ENCODE results near the gene CDC34.

Gene CDC34

GRCh38 chr19:585551-586110 lies 54.1 kb downstream of the CDC34 start:
- DNase-seq (ENCODE audit: low read depth in 2 of 2, low spot score in 1 of 2) = no peak

DNA sequence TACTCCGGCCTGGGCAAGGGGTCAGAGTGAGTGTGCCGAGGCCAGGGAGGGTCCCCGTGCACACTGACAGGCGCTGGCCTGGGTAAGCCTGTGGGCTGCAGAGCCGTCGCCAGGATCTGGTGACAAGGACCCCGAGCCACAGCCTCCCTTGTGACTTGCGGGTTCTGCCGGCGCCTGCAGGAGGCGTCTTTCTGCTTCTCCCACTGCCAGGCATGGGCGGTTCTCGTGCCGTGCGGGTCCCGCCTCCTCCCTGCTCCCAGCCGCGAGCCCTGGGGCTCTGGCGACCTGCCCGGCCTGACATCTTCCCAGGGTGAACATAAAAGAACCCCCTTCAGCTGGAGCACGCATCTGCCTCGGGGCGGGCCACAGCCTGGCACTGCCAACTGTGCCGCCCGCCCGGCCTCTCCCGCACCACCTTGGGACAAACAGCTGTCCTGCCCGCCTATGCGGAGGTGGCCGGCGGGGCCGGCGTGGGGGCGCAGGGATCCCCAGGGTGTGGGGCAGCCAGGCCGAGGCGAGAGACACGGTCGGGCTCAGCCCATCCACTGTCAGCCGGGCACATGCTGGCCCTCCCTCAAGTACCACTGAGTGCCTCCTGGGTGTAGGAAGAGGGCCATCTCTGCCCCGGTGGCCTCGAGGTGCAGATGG lies 56.7 kb downstream of the CDC34 start:
- no peak for DNase-seq (ENCODE audit: low read depth in 2 of 2, low spot score in 1 of 2)

- no peak for DNase-seq (ENCODE audit: low read depth in 2 of 2, low spot score in 1 of 2)
Observed at GRCh38 chr19:588741-589692, 57.5 kb downstream of the CDC34 start.

GRCh38 chr19:589693-590395 lies 58.3 kb downstream of the CDC34 start, which contains the start of gene HCN2:
Gene HCN2 (plus strand): TSS chr19:589881. CDS start chr19:589946, 65 bp downstream.
- DNase-seq (ENCODE audit: low read depth in 2 of 2, low spot score in 1 of 2) = no peak

DNA sequence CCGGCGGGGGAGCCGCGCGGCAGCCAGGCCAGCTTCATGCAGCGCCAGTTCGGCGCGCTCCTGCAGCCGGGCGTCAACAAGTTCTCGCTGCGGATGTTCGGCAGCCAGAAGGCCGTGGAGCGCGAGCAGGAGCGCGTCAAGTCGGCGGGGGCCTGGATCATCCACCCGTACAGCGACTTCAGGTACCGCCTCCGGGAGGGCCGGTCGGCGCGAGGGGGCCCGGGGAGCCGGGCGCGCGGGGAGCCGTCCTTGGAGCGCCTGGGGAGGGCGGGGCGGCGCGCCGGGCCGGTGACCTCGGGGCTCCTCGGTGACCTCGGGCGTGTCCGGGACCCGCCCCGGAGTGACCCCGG lies 58.8 kb downstream of the CDC34 start:
- no peak for DNase-seq (ENCODE audit: low read depth in 2 of 2, low spot score in 1 of 2)

DNA sequence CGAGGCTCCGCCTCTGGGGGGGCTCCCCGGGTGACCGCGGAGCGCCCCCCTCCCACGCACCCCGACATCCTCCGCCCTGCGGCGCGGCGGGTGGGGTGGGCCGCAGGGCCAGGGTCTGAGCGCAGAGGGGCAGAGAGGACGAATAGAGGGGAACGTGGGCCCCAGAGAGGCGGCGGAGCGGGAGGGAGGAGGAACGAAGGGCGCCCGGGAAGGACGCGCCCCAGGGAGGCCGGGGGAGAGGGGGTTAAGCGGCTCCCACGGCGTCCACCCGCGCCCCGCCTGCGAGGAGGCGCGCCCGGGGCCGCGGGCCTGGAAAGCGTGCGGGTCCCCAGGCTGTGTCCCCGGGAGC lies 59.2 kb downstream of the CDC34 start:
- DNase-seq (ENCODE audit: low read depth in 2 of 2, low spot score in 1 of 2) = no peak

DNA sequence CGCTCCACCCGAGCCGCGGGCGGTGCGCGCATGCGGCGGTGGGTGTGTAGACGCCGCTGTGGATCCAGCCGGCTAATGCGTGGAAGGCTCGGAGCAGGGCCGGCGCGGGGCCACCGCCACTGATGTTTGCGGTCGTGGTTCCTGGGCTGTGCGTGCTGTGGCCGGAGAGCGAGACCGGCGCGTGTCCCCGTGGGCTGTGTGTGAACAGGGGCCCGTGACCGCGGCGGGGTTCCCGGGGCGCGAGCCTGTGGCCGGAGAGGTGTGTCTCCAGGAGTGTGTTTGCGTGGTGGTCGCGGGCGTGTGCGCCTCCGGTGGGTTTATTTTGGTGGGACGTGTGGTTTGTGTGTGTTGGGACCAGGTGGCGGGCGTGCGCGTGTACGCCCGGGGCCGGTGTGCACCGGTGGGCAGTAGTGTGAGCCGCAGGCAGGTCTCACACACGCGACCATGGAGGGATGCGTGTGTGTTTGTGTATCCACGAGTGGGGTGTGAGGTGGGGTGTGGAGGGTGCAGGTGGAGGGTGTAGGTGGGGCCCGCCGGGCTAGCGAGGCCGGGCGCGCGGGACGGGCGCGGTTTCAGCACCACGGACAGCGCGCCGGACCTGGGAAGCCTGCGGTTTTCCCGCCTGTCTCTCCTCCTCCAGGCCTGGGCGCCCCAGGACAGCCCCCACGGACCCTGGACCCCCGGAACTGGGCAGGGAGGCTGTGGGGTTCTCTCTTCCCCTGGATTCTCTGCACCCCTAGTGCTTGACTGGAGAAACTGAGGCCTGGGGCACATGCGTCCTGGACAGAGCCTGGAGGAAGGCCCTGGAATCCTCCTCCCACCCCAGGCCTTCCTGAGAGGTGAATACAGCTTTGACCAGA lies 59.8 kb downstream of the CDC34 start:
- no peak for DNase-seq (ENCODE audit: low read depth in 2 of 2, low spot score in 1 of 2)

Data from stimulated activated CD8-positive, alpha-beta memory T cell treated with anti-CD3 and anti-CD28 coated beads, Interleukin-4, amount 100 ng/mL, for 4 hours (primary cell).